ENCODE results near the gene SNX4.
"Not testable (repeated sequence)": the region's sequence is repeated elsewhere in the genome, so short reads cannot be mapped to it uniquely, and the experiment has no call there.

SNX4 gene

DNA sequence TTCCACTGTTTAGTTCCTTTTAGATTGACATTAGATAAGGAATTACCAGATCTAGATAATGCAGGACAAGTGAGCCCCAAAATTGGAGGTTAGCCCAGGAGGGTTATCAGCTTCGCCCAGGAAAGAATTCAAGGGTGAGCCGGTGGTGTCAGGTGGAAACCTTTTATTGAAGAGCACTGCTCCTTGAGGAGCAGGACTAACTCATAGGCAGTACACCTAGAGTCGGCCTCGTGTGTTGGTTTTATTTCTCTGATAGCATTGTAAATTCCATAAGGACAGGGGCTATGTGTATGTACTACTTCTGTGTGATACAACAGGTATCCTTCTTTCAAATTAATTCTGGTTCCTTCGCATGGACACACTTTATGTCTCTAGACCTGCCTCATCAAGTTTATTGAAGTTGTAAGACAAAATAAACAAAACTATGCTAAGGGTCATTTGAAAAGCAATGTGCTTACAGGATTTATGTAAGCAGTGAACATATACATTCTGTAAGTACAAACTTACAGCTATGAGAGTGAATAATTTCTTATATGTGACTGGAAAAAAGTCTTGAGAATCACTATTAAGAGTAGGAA is 57.2 kb downstream of the SNX4 start:
- no peak for DNase-seq (ENCODE audit: low read depth, low spot score)

DNA sequence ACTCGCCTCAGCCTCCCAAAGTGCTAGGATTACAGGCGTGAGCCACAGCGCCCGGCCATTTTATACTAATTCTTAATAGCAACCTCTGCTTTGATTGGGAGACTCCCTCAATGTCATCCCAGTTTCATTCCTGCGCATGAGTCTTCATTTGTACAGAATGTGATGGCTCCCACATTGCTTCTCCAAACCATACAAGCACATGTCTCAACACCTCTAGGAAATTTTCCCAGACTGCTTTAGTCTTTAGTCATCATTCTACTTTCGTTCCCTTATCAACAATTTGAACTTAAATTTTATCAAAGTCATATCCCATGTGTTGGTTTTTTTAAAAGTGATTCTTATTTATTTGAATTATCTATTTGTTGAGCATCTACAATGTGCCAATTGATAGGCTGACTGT is 58.1 kb downstream of the SNX4 start:
- no peak for DNase-seq (ENCODE audit: low read depth, low spot score)

DNA sequence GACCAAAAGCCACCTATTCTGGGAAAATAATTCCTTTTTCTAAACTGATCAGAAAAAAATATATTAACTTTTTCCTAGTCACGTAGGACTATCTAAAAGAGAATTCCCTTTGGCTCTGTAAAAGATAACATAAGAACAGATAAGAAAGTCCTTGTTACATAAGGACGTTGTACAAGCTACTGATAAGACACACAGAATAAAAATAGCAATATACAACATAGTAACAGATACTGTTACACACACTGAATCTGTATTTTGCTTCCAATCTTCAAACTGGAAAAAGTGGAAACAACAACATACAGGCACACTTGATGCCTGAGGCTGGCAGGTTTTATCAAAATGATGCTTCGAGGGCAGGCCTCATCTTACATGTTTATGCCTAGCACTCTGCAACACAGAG is 59.8 kb downstream of the SNX4 start:
- DNase-seq (ENCODE audit: low read depth, low spot score), result no peak

DNA sequence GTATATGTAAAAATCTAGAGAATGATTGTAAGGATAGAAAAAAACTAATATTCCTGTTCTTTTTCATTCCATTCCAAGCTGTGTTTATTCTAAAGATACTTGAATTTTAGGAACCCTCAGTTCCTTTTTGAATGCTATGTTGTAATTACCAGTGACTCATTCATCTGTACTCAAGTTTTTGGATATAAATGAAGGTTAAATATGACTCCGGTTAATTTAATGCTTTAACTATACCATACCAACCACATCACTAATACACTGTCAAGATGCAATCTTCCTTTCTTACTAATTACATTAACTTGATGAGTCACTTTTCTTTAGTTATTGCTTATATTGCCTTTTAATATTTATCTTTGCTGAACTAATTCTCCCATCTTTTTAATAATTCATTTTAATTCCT is 76.1 kb downstream of the SNX4 start:
- DNase-seq (ENCODE audit: low read depth, low spot score), result no peak

DNA sequence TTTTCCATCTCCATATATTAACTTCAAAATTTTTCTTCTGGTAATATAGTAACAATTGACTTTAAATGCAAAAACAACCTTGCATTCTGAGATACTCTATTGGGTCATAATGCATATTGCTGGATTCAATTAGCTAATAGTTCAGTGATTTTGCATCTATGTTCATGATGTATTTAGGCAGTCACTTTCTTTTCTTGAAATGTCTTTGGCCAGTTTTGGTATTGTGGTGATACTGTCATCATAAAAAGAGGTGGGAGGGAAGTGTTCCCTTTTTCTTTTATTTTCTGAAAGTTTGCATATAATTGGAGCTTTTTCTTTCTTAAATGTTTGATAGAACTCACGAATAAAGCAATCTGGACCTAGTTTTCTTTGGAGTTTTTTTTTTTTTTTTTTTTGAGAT is 77.5 kb downstream of the SNX4 start:
- no peak for DNase-seq (ENCODE audit: low read depth, low spot score)

DNA sequence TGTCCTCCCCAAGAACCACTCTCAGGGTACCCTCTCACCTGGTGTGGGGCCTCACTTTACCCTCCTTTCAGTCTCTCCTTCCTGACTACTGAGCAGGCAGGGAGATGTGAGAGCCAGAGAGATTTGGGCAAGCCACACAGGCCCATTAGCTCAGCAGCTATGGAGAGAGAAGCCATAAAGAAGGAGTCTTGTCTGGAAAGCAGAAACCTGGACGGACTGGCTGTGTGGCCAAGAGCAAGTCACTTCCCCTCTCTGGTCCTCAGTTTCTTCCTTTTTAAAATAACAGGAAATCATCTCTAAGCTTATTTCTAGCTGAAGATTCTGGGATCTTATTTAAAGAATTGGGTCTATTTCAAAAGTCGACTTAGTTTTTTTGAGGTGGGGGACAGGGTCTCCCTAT is 79.0 kb downstream of the SNX4 start:
- DNase-seq (ENCODE audit: low read depth, low spot score), result no peak

DNA sequence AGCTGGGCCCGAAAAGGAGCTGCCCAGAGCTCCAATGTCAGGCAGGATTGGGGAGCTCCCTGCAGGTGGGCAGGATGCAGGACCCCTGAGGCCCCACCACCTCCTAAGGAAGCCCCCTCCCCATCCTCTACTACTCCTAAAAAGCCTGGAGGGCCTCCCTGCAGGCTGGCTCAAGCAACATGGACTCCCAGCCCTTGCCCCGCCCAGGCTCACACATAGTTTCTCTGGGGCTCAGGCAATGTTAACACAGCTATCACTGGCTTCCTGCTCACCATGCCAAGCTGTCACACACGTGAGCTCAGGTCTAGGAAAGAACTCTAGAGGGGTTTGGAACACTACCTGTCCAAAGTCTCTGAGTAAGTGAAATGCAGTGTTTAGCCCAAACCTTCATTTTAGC is 79.4 kb downstream of the SNX4 start:
- DNase-seq (ENCODE audit: low read depth, low spot score), result no peak

DNA sequence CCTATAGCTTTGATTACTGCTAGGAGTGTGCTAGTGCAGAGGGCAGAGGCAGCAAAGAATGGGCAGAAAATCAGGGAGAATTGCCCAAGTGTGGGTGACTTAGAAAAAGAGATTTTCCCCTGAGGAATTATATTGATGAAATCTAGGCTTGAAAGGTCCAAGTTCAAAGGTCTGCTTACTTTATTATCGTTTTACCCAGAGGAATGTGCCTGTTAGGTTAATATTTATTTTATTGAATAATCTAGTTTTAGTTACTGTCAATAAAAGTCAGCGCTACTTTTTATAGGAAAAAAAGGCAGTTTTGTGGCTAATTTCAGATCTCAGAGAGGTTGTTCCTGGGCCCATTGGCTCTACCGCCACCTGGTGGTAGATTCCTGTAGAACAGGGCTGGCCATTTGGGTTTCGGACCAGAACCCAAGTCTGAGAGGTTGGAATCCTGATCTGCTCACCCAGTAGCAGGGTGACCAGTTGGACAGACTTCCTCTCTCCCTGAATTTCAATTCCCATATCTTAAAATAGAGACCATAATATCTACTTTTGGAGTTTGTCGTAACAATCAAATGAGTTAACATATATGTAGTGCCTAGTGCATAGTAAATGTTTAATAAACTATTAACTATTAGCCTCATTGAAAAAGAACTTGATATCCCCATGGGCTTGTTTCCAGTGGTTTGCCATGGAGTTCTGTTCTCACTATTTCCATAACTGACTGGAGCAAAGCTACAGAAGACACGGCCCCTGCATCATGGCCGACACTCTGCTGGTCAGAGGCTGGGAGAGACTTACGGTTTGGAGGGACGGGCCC is 82.2 kb downstream of the SNX4 start:
- no peak for DNase-seq (ENCODE audit: low read depth, low spot score)

DNA sequence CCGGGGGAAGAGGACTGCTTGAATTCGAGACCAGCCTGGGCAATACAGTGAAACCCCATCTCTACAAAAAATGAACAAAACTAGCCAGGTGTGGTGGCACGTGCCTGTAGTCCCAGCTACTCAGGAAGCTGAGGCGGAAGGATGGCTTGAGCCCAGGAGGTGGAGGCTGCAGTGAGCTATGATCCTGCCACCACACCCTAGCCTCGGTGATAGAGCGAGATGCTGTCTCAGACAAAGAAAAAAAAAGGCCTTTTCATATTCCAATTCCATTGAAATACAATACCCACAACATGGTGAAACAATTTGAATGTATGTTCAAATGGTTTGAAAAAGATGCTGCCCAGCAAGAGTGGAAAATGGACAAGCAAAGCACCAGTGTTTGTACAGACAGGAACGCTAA is 83.1 kb downstream of the SNX4 start:
- DNase-seq (ENCODE audit: low read depth, low spot score), result no peak

DNA sequence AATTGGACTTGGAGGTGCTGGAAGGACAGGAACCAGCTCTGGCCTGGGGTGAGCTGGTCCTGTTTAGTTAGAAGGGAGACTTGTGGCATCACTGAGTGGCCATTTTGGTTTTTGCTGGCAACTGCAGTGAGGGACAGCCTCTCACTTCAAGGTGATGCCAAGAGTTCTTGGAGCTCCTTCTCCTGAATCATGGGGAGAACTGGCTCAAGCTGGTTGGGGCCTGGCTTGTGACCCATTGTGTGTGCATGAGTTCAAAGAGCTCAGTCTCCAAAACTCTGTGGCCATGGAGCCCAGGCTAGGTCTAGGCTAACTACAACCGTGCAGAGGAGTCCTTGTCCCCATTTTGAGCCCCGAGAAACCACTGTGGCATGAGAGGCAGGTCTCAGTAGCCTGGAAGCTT is 84.8 kb downstream of the SNX4 start:
- no peak for DNase-seq (ENCODE audit: low read depth, low spot score)

DNA sequence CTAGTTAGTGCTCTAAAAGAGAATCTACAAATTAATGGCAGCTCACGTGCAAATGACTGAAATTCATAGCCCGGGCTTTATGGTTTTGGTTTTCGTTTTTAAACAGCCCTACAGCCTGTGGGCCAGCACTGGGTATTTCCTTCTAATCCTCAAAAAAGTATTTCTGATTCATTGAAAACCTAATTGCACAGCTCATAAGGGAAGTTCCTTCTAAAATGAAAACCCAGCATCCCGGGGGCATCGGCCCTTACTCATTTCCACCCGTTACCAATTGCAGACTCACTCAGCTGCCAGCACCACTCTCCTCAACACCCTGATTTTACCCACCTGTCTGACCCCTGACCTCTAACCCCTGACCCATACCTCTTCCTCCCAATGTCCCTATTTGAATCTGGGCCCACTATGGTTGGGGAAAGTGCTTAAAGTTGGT is 85.4 kb downstream of the SNX4 start:
- DNase-seq (ENCODE audit: low read depth, low spot score), result no peak

DNA sequence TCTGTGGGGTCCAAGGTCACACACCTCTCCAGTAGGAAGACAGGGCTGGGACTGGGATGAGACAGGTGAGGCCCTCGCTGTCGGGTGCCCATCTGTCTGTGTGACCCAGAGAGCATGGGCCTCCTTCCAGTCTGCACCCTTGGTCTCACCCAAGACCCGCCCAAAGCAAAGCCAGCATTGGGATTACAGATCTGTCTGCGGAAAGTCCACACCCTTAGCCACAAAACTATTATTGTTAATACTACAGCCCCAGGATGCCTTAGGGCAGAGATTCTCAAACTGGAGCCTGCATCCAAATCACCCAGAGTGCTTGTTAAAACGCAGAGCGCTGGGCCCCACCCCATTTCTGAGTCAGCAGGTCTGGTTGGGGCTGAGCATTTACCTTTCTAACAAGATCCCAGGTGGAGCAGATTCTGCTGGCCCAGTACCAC is 86.4 kb downstream of the SNX4 start:
- no peak for DNase-seq (ENCODE audit: low read depth, low spot score)

DNA sequence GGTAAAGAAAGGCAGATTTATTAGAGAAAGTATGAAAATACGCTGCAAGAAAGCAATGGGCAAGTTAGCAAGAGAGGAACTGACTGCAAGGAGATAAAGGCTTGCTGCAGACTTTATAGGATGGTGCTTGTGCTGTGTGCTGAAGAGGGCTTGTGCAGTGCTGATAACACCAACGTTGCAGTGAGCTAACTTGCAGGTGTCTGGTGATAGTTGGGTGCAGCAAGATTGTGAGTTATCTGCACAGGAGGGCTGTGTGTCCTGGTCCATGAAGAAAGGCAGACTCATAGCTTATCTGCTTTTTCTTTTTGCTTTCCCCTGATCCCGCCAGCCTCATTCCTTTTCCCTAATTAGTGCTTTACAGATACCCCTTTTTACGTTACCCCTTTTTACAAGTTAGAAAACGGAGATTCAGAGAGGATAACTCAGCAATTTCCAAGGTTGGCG is 86.9 kb downstream of the SNX4 start:
- DNase-seq (ENCODE audit: low read depth, low spot score), result no peak

DNA sequence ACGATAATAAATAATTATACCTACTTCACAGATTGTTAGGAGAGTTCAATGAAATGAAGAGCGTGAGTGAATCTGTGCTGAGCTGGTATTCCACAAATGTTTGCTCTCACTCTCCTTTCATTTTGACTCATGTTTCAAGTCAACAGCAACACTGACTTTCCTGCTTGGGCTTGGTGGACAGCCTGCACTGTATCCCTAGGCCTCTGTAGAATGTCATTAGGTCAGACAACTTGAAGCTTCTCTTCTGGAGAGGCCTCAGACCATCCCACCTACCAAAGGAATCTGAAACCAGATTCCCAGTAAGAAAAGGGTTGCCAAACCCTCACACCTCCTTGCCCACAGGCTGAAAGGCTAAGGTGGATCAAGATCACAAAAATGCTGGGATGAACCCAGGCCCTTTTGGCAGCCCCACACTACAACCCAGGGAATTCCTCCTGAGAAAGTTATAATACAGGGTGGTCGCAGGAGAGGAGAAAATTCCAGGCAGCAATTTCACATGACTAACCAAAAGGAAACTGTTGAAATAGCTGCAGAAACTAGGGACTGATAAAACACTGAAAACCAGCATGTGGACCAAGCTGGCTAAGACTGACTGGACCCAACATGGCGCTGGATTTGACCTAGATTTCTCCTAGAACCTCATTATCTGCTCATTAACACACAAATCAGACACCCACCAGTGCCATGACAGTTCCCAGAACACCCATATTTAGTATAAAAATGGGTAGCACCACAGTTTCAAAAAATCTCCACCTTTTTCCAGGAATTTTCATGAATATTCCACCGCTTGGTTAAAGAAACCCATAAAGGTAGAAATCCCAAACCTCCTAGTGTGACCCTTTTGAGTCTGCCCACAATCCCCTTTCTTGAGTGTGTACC is 87.9 kb downstream of the SNX4 start:
- no peak for DNase-seq (ENCODE audit: low read depth, low spot score)

DNA sequence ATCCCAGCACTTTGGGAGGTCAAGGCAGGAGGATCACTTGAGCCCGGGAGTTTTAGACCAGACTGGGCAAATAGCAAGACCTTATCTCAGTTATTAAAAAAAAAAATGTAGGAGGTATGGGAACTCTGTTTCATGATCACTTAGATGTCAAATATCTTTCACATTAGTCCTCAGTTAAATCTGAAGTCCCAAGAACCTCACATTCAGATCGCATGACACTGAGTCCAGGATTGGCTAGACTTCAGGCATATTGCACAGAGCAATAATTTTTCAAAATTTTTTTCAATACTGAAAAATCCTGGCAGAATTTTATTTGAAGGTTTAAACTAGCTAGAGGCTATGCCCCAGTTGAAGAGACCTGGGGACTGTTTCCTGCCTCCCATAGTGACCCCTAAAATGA is 88.6 kb downstream of the SNX4 start:
- DNase-seq (ENCODE audit: low read depth, low spot score), result no peak

DNA sequence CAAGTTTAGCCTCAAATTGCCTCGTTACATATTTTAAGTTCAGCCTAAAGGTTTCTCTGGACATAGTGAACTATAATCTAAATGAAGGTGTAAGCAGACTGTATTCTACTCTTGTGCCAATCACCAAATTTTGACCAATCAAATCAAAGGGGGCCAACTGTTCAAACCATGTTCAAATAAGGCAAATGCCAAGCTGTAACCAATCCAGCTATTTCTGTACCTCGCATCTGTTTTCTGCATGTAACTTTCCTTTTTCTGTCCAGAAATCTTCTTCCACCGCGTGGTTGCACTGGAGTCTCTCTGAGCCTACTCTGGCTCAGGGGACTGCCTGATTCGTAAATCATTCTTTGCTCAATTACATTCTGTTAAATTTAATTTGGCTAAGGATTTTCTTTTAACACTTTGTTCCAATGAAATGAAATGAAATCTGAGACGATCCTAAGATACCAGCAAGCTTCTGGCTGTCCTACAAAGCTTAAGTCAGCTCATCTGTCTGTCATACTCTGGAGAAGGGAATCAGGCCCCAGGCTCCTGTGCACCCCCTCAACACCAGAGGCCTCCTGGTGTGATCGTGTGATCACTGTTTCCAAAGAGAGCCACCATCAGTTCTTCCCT is 91.7 kb downstream of the SNX4 start:
- no peak for DNase-seq (ENCODE audit: low read depth, low spot score)

DNA sequence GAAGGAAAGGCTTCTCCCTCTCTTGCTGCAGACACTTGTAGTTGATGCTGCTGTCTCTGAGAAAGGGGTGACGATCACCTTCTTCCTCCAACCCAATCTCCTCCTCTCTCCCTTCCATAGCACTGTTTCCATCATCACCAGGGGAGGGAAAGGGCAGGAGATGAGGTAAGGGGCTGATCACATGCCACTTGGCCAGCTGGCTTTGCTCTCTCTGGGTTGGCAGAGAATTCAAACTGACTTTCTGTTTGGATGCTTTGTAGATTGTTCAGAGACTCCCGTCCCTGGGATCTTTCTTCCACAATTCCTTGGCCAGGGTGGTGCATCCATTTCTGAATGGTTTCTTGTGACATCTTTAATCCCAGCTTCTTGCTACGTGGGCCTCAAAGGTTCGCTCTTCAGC is 101.7 kb downstream of the SNX4 start:
- no peak for DNase-seq (ENCODE audit: low read depth, low spot score)

DNA sequence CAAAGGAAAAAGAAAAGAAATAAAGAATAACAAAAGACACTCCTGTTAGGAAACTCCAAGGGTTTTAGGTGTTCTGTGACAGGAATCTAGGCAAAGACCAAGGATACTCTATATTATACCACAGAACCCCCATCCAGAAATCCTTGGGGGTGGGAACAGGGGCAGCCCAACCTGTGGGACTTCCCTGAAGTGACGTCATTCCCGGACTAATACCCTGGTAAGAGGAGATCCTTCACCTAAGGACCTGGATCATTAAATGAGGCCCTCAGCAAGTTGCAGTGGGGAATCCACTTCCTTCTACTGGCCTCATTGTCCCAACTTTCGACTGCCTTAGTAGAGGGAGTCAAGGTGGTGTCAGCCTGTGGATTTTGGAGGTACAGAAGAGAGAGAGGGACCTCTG is 103.8 kb downstream of the SNX4 start:
- DNase-seq (ENCODE audit: low read depth, low spot score), result no peak

DNA sequence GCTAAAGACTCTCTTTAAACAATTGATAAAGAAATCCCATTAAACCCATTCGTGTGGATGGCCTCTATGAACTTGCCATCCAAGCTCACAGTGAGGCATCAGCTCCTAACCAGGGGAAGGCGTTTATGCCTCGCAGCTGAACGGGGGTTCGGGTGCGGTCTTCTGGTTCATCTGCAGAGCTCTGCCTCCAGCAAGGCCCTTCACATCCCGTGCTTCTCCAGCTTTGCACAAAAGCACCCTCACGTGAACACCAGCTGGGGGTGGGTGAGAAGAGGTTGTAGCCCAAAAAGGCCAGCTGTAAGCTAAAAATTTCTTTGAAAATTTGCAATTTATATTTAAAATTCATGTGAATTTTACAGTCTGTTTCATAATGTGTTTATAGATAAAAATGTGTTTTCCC is 105.3 kb downstream of the SNX4 start:
- no peak for DNase-seq (ENCODE audit: low read depth, low spot score)

DNA sequence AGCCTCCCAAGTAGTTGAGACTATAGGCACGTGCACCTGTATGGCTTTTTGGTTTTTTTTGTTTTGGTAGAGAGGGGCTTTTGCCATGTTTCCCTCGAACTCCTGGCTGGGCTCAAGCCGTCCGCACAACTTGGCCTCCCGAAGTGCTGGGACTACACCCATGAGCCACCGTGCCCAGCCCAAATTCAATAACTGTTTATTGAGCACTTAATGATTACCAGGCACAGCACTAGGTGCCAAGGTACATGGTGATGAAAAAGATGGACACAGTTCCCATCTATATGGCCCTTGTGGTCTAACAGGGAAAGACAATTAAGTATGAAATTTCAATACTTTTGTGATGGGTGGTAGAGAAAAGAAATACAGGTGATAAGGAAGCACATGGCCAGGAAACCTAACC is 109.1 kb downstream of the SNX4 start:
- no peak for DNase-seq (ENCODE audit: low read depth, low spot score)

DNA sequence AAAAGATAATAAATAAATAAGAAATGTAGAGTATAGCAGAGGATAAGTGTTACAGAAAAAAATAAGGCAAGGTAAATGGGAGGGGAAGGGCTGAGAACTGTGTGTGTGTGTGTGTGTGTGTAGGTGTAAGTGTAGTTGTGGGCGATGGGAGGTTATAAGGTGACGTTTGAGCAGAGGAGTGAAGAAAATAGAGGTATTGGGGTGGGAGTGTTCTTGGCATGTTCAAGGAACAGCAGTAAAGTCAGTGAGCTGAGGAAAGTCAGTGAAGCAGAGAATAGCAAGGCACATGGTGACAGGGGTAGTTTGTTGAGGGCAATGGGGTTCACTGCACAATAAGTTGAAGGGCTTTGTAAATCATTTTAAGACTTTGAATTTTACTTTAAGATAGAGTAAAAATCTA is 113.9 kb downstream of the SNX4 start:
- DNase-seq (ENCODE audit: low read depth, low spot score), result no peak

DNA sequence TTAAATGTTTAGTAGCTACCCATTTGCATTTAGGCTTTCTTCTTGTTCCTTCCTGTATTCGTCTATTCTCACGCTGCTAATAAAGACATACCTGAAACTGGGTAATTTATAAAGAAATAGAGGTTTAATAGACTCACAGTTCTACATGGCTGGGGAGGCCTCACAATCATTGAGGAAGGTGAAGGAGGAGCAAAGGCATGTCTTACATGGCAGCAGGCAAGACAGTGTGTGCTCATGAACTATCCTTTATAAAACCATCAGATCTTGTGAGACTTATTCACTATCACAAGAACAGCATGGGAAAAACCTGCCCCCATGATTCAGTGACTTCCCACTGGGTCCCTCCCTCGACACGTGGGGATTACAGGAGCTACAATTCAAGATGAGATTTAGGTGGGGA is 114.5 kb downstream of the SNX4 start:
- not testable (repeated sequence) for DNase-seq (ENCODE audit: low read depth, low spot score)

Data from iPS DF 19.7 (cell line).